Stimulated activated CD8-positive, alpha-beta memory T cell treated with anti-CD3 and anti-CD28 coated beads, Interleukin-2, amount 100 ng/mL, for 1 hour (primary cell): ENCODE results near the gene STK36.

Source experiments
- DNase-seq, 2 donors: peaks; one replicate each; pipeline ENCODE4 v3.0.0-alpha.2; 2020; ENCODE audit warnings: low read depth in 2 of 2

Gene STK36

DNA sequence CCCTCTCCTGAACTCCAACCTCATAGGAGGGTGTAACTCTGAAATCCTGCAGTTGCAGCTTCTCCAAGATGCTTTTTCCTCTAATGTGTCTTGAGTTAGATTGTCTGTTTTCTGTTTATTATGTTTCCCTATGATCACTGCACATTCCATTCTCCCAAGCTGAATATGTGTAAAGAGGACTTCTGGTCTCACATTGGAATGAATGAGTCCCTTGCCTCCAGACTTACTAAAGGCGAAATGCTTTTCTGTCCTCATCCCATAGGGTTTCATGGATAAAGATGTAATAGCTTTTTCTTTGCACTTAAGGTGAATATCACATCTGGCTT is 74.5 kb downstream of the STK36 start:
- no peak for DNase-seq

DNA sequence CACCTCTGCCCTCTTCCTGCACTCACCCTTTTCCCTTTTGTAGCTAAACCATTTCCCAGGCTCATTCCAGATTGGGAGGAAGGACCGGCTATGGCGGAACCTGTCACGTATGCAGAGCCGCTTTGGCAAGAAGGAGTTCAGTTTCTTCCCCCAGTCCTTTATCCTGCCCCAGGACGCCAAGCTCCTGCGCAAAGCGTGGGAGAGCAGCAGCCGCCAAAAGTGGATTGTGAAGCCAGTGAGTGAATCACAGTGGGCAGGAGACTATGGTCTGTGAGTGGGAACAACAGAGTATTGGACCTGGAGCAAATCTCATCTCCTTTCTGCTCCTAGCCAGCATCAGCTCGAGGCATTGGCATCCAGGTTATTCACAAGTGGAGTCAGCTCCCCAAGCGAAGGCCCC is 75.1 kb downstream of the STK36 start:
- DNase-seq = no peak

DNA sequence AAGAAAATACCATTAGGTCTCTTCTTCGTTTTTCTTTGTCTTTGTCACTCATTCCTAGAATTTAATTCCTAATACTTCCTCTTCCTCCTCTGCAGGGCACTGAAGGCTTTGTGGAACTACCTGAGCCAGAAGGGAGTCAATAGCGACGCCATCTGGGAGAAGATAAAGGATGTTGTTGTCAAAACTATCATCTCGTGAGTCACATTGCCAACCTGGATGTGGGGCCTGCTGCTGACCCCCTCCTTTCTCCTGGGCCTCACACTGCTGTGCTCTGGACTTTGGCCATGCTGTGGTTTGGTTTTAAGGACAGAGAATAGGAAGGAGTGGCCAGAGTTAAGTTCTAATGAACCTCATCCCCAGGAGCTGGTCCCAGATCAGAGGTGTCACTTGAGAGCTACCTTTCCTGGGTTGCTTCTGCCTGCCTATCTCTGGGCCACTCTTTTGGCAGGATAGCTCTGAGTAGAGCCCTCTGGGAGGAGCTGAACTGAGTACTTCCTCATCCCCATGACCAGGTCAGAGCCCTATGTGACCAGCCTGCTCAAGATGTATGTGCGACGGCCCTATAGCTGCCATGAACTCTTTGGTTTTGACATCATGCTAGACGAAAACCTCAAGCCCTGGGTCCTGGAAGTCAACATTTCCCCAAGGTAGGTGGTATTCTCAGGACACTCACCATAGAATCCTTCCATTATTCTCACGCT is 77.0 kb downstream of the STK36 start:
- DNase-seq = no peak
